Measurements from ENCODE around the gene TEX44.

DNA sequence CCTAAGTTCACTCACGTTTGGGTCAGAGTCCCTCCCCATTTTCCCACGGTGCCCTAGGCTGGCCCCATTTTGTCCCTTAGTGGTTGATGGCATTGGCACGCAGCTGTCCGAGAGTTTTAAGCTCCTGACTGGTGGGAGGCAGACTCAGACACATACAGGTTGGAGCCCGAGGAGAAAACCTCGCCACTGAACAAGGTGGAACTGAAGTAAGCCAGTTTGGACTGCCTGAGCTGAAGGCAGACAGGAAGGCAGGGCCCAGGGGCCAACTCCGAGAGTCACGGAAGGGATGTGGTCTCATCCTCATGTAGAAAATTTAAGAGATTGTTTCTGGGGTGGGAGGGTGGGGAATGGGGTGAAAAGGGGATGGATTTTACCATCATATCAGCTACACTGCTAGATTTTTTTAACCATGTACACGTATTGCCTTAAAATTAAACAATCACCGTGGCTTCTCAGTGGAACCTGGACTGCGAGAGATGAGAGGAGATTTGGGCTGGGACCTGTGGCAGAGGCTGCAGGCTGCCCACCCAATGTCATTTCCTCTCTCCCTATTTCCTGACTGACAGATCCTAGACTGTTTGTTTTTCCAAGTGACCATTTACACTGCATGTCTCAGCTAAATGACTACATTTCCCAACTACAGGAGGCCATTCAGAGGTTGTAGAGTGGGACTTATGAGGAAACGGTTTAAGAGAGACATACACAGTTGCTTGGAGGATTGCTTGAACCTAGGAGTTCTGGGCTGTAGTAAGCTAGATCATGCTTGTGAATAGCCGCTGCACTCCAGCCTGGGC is 43.0 kb upstream of the TEX44 start:
- no peak for TF ChIP-seq FOXM1 (IDR thresholded peaks at IDR 0.05; ENCODE audit: borderline replicate concordance)
- no peak for TF ChIP-seq BHLHE40 (IDR thresholded peaks at IDR 0.05; ENCODE audit: borderline replicate concordance)
- no peak for TF ChIP-seq SP1 (IDR thresholded peaks at IDR 0.05)
- TF ChIP-seq LEF1 (IDR thresholded peaks at IDR 0.05; ENCODE audit: borderline replicate concordance) = no peak
- no peak for TF ChIP-seq SUZ12 (IDR thresholded peaks at IDR 0.05)
- no peak for TF ChIP-seq TARDBP (IDR thresholded peaks at IDR 0.05)
- TF ChIP-seq ZNF384 (IDR thresholded peaks at IDR 0.05) = no peak
- TF ChIP-seq FOXK2 (IDR thresholded peaks at IDR 0.05) = no peak
- TF ChIP-seq FOXA1 (IDR thresholded peaks at IDR 0.05) = no peak
- no peak for TF ChIP-seq ELF4 (IDR thresholded peaks at IDR 0.05)
- no peak for TF ChIP-seq L3MBTL2 (conservative IDR thresholded peaks at IDR 0.05)
